ENCODE results near the gene GFOD2. TPM values are rescaled to one million over a fixed set of nuclear protein-coding genes. Genes with fewer than 3 reads are reported as not detected.

Gene GFOD2
- total RNA-seq, 1 donor from 2014 or later, result 16.2 TPM

GRCh38 chr16:67636713-67637112, 82.4 kb downstream of the GFOD2 start:
- H3K27me3 Mint-ChIP-seq, result no peaks in the 10 kb centered on the region
- H3K27ac Mint-ChIP-seq, result no peak overlapping the region
- DNase-seq, result no peak
- H3K36me3 Mint-ChIP-seq (ENCODE audit: low read depth), result peaks cover 42% of the 10 kb centered on the region
- no peaks in the 10 kb centered on the region for H3K4me1 Mint-ChIP-seq
- H3K9me3 Mint-ChIP-seq, result no peaks in the 10 kb centered on the region
- H3K4me3 Mint-ChIP-seq, result no peak overlapping the region
- intact Hi-C loops (cut with micrococcal nuclease), result no loop called here

- Mint-ChIP-seq H3K36me3 (ENCODE audit: low read depth) (peaks cover 50% of the 10 kb centered on the region), H3K9me3 (no peaks in the 10 kb centered on the region), H3K4me3 (no peak overlapping the region), H3K27ac (no peak overlapping the region), H3K4me1 (no peaks in the 10 kb centered on the region), H3K27me3 (no peaks in the 10 kb centered on the region)
- no peak for DNase-seq
- intact Hi-C loops (cut with micrococcal nuclease), result no loop called here
Observed at GRCh38 chr16:67632415-67633172, 86.5 kb downstream of the GFOD2 start.

- Mint-ChIP-seq H3K36me3 (ENCODE audit: low read depth) (peaks cover 52% of the 10 kb centered on the region), H3K4me1 (no peaks in the 10 kb centered on the region), H3K27ac (no peak overlapping the region), H3K9me3 (no peaks in the 10 kb centered on the region), H3K27me3 (no peaks in the 10 kb centered on the region), H3K4me3 (no peak overlapping the region)
- no peak for DNase-seq
- intact Hi-C loops (cut with micrococcal nuclease), result no loop called here
Observed at GRCh38 chr16:67628216-67628615, 90.9 kb downstream of the GFOD2 start.

Other genes starting within 250 kb of the GFOD2 start
- 30.9 and 31.8 TPM in 2 replicates for gene ATP6V0D1, start 238.2 kb downstream of the GFOD2 start, total RNA-seq
- not detected in 2 replicates for gene AGRP, start 235.8 kb downstream of the GFOD2 start, total RNA-seq
- 23.3 and 27.7 TPM in 2 replicates for gene RIPOR1, start 190.5 kb downstream of the GFOD2 start, total RNA-seq
- 60.2 and 62.5 TPM in 2 replicates for gene CTCF, start 156.8 kb downstream of the GFOD2 start, total RNA-seq
- gene CARMIL2, start 74.2 kb downstream of the GFOD2 start, total RNA-seq, result 219 and 229 TPM in 2 replicates
- 54.0 and 55.1 TPM in 2 replicates for gene ACD, start 59.1 kb downstream of the GFOD2 start, total RNA-seq
- 13.5 and 14.0 TPM in 2 replicates for gene PARD6A, start 58.4 kb downstream of the GFOD2 start, total RNA-seq
- gene ENKD1, start 52.6 kb downstream of the GFOD2 start, total RNA-seq, result 12.7 and 13.8 TPM in 2 replicates
- gene C16orf86, start 52.5 kb downstream of the GFOD2 start, total RNA-seq, result 0.68 and 1.5 TPM in 2 replicates
- gene RANBP10, start 87.2 kb upstream of the GFOD2 start, total RNA-seq, result 18.2 and 18.6 TPM in 2 replicates
- gene TSNAXIP1, start 87.6 kb upstream of the GFOD2 start, total RNA-seq, result 0.65 and 0.80 TPM in 2 replicates
- 46.4 and 48.7 TPM in 2 replicates for gene THAP11, start 123.0 kb upstream of the GFOD2 start, total RNA-seq
- 184 and 188 TPM in 2 replicates for gene NUTF2, start 127.6 kb upstream of the GFOD2 start, total RNA-seq
- 37.0 and 44.5 TPM in 2 replicates for gene CENPT, start 128.4 kb upstream of the GFOD2 start, total RNA-seq
- gene EDC4, start 153.7 kb upstream of the GFOD2 start, total RNA-seq, result 112 and 122 TPM in 2 replicates
- 0.63 TPM in 1 of 2 replicates, not detected in the other for gene NRN1L, start 165.6 kb upstream of the GFOD2 start, total RNA-seq
- 14.4 and 16.3 TPM in 2 replicates for gene PSKH1, start 173.9 kb upstream of the GFOD2 start, total RNA-seq
- 6.0 and 6.5 TPM in 2 replicates for gene CTRL, start 212.5 kb upstream of the GFOD2 start, total RNA-seq
- gene PSMB10, start 217.5 kb upstream of the GFOD2 start, total RNA-seq, result 211 and 214 TPM in 2 replicates
- 16.5 and 18.2 TPM in 2 replicates for gene LCAT, start 224.8 kb upstream of the GFOD2 start, total RNA-seq
- gene SLC12A4, start 249.3 kb upstream of the GFOD2 start, total RNA-seq, result 40.6 and 44.7 TPM in 2 replicates